Measurements from ENCODE around the gene ZBED4.

DNA sequence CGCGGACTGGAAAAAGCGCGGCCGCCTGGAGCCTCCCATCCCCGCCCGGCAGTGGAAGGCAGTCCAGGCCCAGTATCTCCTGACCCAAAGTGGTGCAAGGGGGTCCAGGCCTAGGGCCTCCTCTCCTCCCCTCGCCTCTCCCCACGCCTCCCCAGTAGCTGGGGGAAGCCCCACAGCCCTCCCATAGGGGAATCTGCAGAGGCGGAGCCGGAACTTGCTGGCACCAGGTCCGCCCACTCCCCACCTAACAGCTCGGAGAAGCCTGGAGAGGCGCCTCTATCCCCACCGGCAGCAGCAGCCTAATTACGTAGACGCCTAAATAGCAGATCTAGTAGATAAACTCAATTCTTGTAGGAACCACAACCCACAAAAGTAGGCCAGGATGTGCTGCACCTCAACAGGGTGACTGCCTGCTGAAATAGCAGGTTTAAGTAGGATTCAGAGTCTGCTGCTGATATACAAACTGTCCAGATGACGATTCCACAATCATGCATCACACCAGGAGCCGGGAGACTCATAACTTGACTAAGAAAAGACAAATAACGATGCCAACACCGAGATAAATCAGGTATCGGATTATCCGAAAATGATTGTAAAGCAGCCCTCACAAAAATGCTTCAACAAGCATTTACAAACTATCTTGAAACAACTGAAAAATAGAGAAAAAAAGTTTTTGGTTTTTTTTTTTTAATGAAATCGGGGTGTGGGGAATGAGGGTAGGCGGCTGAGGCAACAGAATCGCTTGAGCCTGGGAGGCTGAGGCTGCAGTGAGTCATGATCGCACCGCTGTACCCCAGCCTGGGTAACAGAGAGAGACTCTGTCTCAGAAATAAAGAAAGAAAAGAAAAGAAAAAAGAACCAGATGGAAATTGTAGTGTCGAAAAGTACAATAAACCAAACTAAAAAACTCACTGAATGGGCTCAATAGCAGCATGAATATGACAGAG is 14.6 kb upstream of the ZBED4 start:
- TF ChIP-seq, protein P1, sequence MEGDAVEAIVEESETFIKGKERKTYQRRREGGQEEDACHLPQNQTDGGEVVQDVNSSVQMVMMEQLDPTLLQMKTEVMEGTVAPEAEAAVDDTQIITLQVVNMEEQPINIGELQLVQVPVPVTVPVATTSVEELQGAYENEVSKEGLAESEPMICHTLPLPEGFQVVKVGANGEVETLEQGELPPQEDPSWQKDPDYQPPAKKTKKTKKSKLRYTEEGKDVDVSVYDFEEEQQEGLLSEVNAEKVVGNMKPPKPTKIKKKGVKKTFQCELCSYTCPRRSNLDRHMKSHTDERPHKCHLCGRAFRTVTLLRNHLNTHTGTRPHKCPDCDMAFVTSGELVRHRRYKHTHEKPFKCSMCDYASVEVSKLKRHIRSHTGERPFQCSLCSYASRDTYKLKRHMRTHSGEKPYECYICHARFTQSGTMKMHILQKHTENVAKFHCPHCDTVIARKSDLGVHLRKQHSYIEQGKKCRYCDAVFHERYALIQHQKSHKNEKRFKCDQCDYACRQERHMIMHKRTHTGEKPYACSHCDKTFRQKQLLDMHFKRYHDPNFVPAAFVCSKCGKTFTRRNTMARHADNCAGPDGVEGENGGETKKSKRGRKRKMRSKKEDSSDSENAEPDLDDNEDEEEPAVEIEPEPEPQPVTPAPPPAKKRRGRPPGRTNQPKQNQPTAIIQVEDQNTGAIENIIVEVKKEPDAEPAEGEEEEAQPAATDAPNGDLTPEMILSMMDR (conservative IDR thresholded peaks at IDR 0.05 in 1 of 2, IDR thresholded peaks at IDR 0.05 in 1 of 2; ENCODE audit: low read depth in 1 of 2, low read length in 2 of 2), result no peak
- no peak for TF ChIP-seq EZH2 (IDR thresholded peaks at IDR 0.05; ENCODE audit: low read length, missing control alignments)

Data from fibroblast of lung (primary cell).